ENCODE data around the gene PSG7.
"Not testable (repeated sequence)": the region's sequence is repeated elsewhere in the genome, so short reads cannot be mapped to it uniquely, and the experiment has no call there.

DNA sequence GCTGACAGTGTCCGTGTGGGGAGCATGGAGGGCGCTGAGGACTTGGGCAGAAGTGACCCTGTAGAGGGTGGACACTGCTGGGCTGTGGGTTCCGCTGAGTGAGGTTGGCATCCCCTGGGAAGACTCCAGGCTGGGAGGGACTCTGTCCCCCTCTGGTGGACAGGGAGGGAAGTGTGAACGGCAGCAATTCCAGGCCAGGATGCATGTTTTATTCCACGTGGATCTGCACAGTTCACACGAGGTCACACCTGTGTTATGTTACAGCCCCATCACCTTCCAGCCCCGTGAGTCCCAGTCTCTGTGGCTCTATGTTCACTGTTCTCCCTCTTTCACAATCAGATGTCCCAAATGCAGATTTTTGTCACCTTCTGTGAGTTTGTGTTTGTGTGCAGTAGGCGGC lies 55.7 kb downstream of the PSG7 start:
- peak in 1 of 2 donors; percentile 29 for TF ChIP-seq CTCF (conservative IDR thresholded peaks at IDR 0.05 in 1 of 2, IDR thresholded peaks at IDR 0.05 in 1 of 2; ENCODE audit: low read depth in 1 of 2, low read length in 2 of 2)
- not testable (repeated sequence) for TF ChIP-seq EZH2 (IDR thresholded peaks at IDR 0.05; ENCODE audit: low read length, missing control alignments)
